Loucy (cell line): Measurements from ENCODE around the gene STK38L.

Experiments used
- H2AFZ ChIP-seq: fragments of 200-600 bp; sonication (generic); 2 replicates; pipeline ENCODE4 v1.6.0; 2016; ENCODE audit warnings: antibody characterized with exemption, mild to moderate bottlenecking, low read length, moderate library complexity
- H3F3A ChIP-seq: fragments of 200-600 bp; 2 replicates; pipeline ENCODE4 v1.6.0; 2016; ENCODE audit warnings: antibody characterized with exemption, low read depth, mild to moderate bottlenecking
- H3K27me3 ChIP-seq: fragments of 200-600 bp; sonication (generic); 2 replicates; pipeline ENCODE4 v1.6.1; 2014; ENCODE audit warnings: low read length, mild to moderate bottlenecking; ENCODE audit not compliant: insufficient read depth, poor library complexity, severe bottlenecking
- H3K36me3 ChIP-seq: fragments of 200-600 bp; sonication (generic); 2 replicates; pipeline ENCODE4 v1.6.1; 2016; ENCODE audit warnings: low read length; ENCODE audit not compliant: insufficient read depth
- H3K4me1 ChIP-seq: fragments of 200-600 bp; sonication (generic); 2 replicates; pipeline ENCODE4 v1.5.1; 2014; ENCODE audit warnings: low read length, mild to moderate bottlenecking; ENCODE audit not compliant: insufficient read depth, poor library complexity, severe bottlenecking
- H3K4me2 ChIP-seq: fragments of 200-600 bp; sonication (generic); 2 replicates; pipeline ENCODE4 v1.6.0; 2014; ENCODE audit warnings: antibody characterized with exemption, low read length, low read depth, mild to moderate bottlenecking; ENCODE audit not compliant: poor library complexity, severe bottlenecking
- H3K4me3 ChIP-seq: fragments of 200-600 bp; sonication (generic); 2 replicates; pipeline ENCODE4 v1.5.1; 2014; ENCODE audit warnings: low read length, mild to moderate bottlenecking, mixed read lengths; ENCODE audit not compliant: poor library complexity, severe bottlenecking
- H3K79me2 ChIP-seq: fragments of 200-600 bp; sonication (generic); 2 replicates; pipeline ENCODE4 v1.6.1; 2014; ENCODE audit warnings: low read length; ENCODE audit not compliant: insufficient read depth
- H3K9ac ChIP-seq: fragments of 200-600 bp; sonication (generic); 2 replicates; pipeline ENCODE4 v1.6.0; 2014; ENCODE audit warnings: mild to moderate bottlenecking, low read depth, low read length, moderate library complexity; ENCODE audit not compliant: poor library complexity, severe bottlenecking
- H3K9me2 ChIP-seq: fragments of 200-600 bp; sonication (generic); replicated peaks from 2 replicates; pipeline ENCODE4 v1.6.1; 2016; ENCODE audit warnings: low read depth, low read length, mixed read lengths
- H3K9me3 ChIP-seq: fragments of 200-600 bp; sonication (generic); 2 replicates; pipeline ENCODE4 v1.6.1; 2014; ENCODE audit warnings: mild to moderate bottlenecking, antibody characterized with exemption, low read length, low read depth; ENCODE audit not compliant: insufficient read depth
- H4K20me1 ChIP-seq: fragments of 200-600 bp; sonication (generic); 2 replicates; pipeline ENCODE4 v1.6.0; 2014; ENCODE audit warnings: antibody characterized with exemption, low read length, mild to moderate bottlenecking; ENCODE audit not compliant: insufficient read depth, poor library complexity, severe bottlenecking
- CTCF ChIP-seq: fragments of 200-600 bp; sonication (generic); conservative IDR thresholded peaks from 2 replicates; pipeline ENCODE4 v1.5.1; 2014; ENCODE audit warnings: mild to moderate bottlenecking, antibody characterized with exemption, low read length
- EZH2phosphoT487 ChIP-seq: fragments of 200-600 bp; IDR thresholded peaks from 2 replicates; pipeline ENCODE4 v1.6.1; 2018; ENCODE audit warnings: antibody characterized with exemption, mild to moderate bottlenecking, moderate library complexity, borderline replicate concordance

The STK38L gene

GRCh38 chr12:27273114-27273513, 29.0 kb downstream of the STK38L start:
- no peaks in the 10 kb centered on the region for H3K27me3 ChIP-seq
- H3K9me2 ChIP-seq = no peaks in the 10 kb centered on the region
- no peak overlapping the region for H2AFZ ChIP-seq
- H3F3A ChIP-seq = no peaks in the 10 kb centered on the region
- no peaks in the 10 kb centered on the region for H3K79me2 ChIP-seq
- no peaks in the 10 kb centered on the region for H3K9me3 ChIP-seq
- H3K9ac ChIP-seq = no peak overlapping the region
- H3K4me1 ChIP-seq = peaks cover 1% of the 10 kb centered on the region
- TF ChIP-seq EZH2phosphoT487 (no peak), CTCF (no peak)
- H3K36me3 ChIP-seq = no peaks in the 10 kb centered on the region
- H3K4me2 ChIP-seq = no peak overlapping the region
- H4K20me1 ChIP-seq = no peaks in the 10 kb centered on the region
- H3K4me3 ChIP-seq = no peak overlapping the region

GRCh38 chr12:27274706-27275105, 30.6 kb downstream of the STK38L start:
- Histone ChIP-seq H3K79me2 (no peaks in the 10 kb centered on the region), H2AFZ (no peak overlapping the region), H3K9ac (no peak overlapping the region), H3K4me2 (no peak overlapping the region), H3K4me1 (peaks cover 5% of the 10 kb centered on the region), H4K20me1 (no peaks in the 10 kb centered on the region), H3K36me3 (no peaks in the 10 kb centered on the region), H3K9me3 (no peaks in the 10 kb centered on the region), H3K27me3 (no peaks in the 10 kb centered on the region), H3K9me2 (no peaks in the 10 kb centered on the region), H3K4me3 (no peak overlapping the region), H3F3A (no peaks in the 10 kb centered on the region)
- TF ChIP-seq EZH2phosphoT487 (no peak), CTCF (no peak)

GRCh38 chr12:27276275-27276674, 32.2 kb downstream of the STK38L start:
- TF ChIP-seq CTCF (no peak), EZH2phosphoT487 (no peak)
- no peak overlapping the region for H2AFZ ChIP-seq
- no peaks in the 10 kb centered on the region for H3K9me3 ChIP-seq
- no peaks in the 10 kb centered on the region for H4K20me1 ChIP-seq
- H3K27me3 ChIP-seq = no peaks in the 10 kb centered on the region
- no peaks in the 10 kb centered on the region for H3K9me2 ChIP-seq
- H3K4me2 ChIP-seq = no peak overlapping the region
- H3K4me1 ChIP-seq = peaks cover 13% of the 10 kb centered on the region
- no peak overlapping the region for H3K9ac ChIP-seq
- no peaks in the 10 kb centered on the region for H3K36me3 ChIP-seq
- no peaks in the 10 kb centered on the region for H3F3A ChIP-seq
- H3K79me2 ChIP-seq = no peaks in the 10 kb centered on the region
- H3K4me3 ChIP-seq = no peak overlapping the region
